ENCODE data around the gene FAM120A. TPM values are rescaled to one million over a fixed set of nuclear protein-coding genes. Genes with fewer than 3 reads are reported as not detected.
"Not testable (repeated sequence)": the region's sequence is repeated elsewhere in the genome, so short reads cannot be mapped to it uniquely, and the experiment has no call there.

Gene FAM120A
- total RNA-seq, 4 donors from 2014 or later, result 72.3 to 106 (median 76.1) TPM

- DNase-seq (ENCODE audit: low spot score in 2 of 2), result no peak
- H3K4me1 ChIP-seq, result no peaks in the 10 kb centered on the region
- no peaks in the 10 kb centered on the region for H3K9me3 ChIP-seq
- WGBS, 2 donors, result 89 to 90% methylated on average over 7 of the region's 7 CpGs
- H3K27ac ChIP-seq, result no peak overlapping the region
- H3K4me3 ChIP-seq, result no peak overlapping the region
- H3K27me3 ChIP-seq, result no peaks in the 10 kb centered on the region
- TF ChIP-seq EP300 (IDR thresholded peaks at IDR 0.05) (no peak), CTCF (IDR thresholded peaks at IDR 0.05) (no peak)
- peaks cover 0 to 9% (median 0%) of the 10 kb centered on the region in 3 donors for H3K36me3 ChIP-seq
Measured at GRCh38 chr9:93436655-93437407, 14.7 kb upstream of the FAM120A start.

GRCh38 chr9:93437996-93438395 is 13.5 kb upstream of the FAM120A start:
- Histone ChIP-seq H3K27me3 (no peaks in the 10 kb centered on the region), H3K4me3 (no peak overlapping the region), H3K27ac (no peak overlapping the region), H3K4me1 (no peaks in the 10 kb centered on the region), H3K9me3 (no peaks in the 10 kb centered on the region), H3K36me3 (peaks cover 0 to 9% (median 0%) of the 10 kb centered on the region in 3 donors)
- TF ChIP-seq EP300 (IDR thresholded peaks at IDR 0.05), result no peak
- TF ChIP-seq CTCF (IDR thresholded peaks at IDR 0.05), result no peak
- TF ChIP-seq POLR2A (IDR thresholded peaks at IDR 0.05), result no peak
- no peak for DNase-seq (ENCODE audit: low spot score in 2 of 2)
- 60 to 63% methylated on average over 2 of the region's 2 CpGs for WGBS, 2 donors

GRCh38 chr9:93439301-93439700 is 12.2 kb upstream of the FAM120A start:
- H3K27me3 ChIP-seq; H3K27ac ChIP-seq; H3K36me3 ChIP-seq; DNase-seq (ENCODE audit: low spot score in 2 of 2); H3K9me3 ChIP-seq; H3K4me1 ChIP-seq; H3K4me3 ChIP-seq: not testable (repeated sequence)
- 95 to 97% methylated on average over 6 of the region's 6 CpGs for WGBS, 2 donors

- no peaks in the 10 kb centered on the region for H3K27me3 ChIP-seq
- no peaks in the 10 kb centered on the region for H3K4me1 ChIP-seq
- no peak for DNase-seq (ENCODE audit: low spot score in 2 of 2)
- WGBS, 2 donors, result 89% methylated on average over 8 of the region's 8 CpGs
- H3K36me3 ChIP-seq, result peaks cover 0 to 14% (median 0%) of the 10 kb centered on the region in 3 donors
- TF ChIP-seq CTCF (IDR thresholded peaks at IDR 0.05) (no peak), POLR2A (IDR thresholded peaks at IDR 0.05) (no peak), EP300 (IDR thresholded peaks at IDR 0.05) (no peak)
- no peak overlapping the region for H3K27ac ChIP-seq
- H3K4me3 ChIP-seq, result no peak overlapping the region
- no peaks in the 10 kb centered on the region for H3K9me3 ChIP-seq
Measured at GRCh38 chr9:93440896-93441580, 10.4 kb upstream of the FAM120A start.

GRCh38 chr9:93446073-93446472 is 5.4 kb upstream of the FAM120A start:
- Histone ChIP-seq H3K4me3 (no peak overlapping the region), H3K4me1 (peaks cover 0 to 16% (median 11%) of the 10 kb centered on the region in 4 donors), H3K27ac (no peak overlapping the region), H3K36me3 (peaks cover 0 to 42% (median 7%) of the 10 kb centered on the region in 3 donors), H3K9me3 (no peaks in the 10 kb centered on the region), H3K27me3 (no peaks in the 10 kb centered on the region)
- 72 to 81% methylated on average over 3 of the region's 3 CpGs for WGBS, 2 donors
- DNase-seq (ENCODE audit: low spot score in 2 of 2), result no peak
- TF ChIP-seq EP300 (IDR thresholded peaks at IDR 0.05), result no peak
- TF ChIP-seq CTCF (IDR thresholded peaks at IDR 0.05), result no peak
- no peak for TF ChIP-seq POLR2A (IDR thresholded peaks at IDR 0.05)
